RWPE2 (cell line): ENCODE measurements around the gene ITPA.
A peak's percentile ranks its signal among the peaks of the same experiment; 100 is the strongest.

Experiments used
- ATAC-seq: fragments of 200-7000 bp; cut with Tn5 transposase; 3 replicates; pipeline ENCODE4 v1.9.1; 2021; ENCODE audit warnings: low read depth
- DNase-seq: peaks from one replicate; pipeline ENCODE4 v3.0.0-alpha.2; 2020; ENCODE audit warnings: low spot score
- H3K27ac ChIP-seq: fragments of 450-650 bp; 2 replicates; pipeline ENCODE4 v1.5.1; 2017; ENCODE audit warnings: mild to moderate bottlenecking; ENCODE audit not compliant: poor library complexity, severe bottlenecking
- H3K27me3 ChIP-seq: fragments of 250-450 bp; sonication (Bioruptor Pico); 2 replicates; pipeline ENCODE4 v1.5.1; 2021; ENCODE audit warnings: mild to moderate bottlenecking, moderate library complexity; ENCODE audit not compliant: insufficient read depth, poor library complexity, severe bottlenecking
- H3K36me3 ChIP-seq: fragments of 250-450 bp; sonication (Bioruptor Pico); 2 replicates; pipeline ENCODE4 v1.5.1; 2020; ENCODE audit warnings: low read depth, mild to moderate bottlenecking, moderate library complexity
- H3K4me1 ChIP-seq: fragments of 250-450 bp; sonication (Bioruptor Pico); 2 replicates; pipeline ENCODE4 v1.5.1; 2021; ENCODE audit warnings: mild to moderate bottlenecking, moderate library complexity; ENCODE audit not compliant: insufficient read depth, poor library complexity, severe bottlenecking
- H3K4me3 ChIP-seq: fragments of 250-450 bp; sonication (Bioruptor Pico); 2 replicates; pipeline ENCODE4 v1.5.1; 2021; ENCODE audit warnings: mild to moderate bottlenecking, moderate library complexity; ENCODE audit not compliant: severe bottlenecking
- H3K9me3 ChIP-seq: fragments of 250-450 bp; sonication (Bioruptor Pico); 2 replicates; pipeline ENCODE4 v1.5.1; 2021; ENCODE audit warnings: mild to moderate bottlenecking, moderate library complexity; ENCODE audit not compliant: severe bottlenecking
- TF ChIP-seq, protein P1 (sequence below): fragments of 450-650 bp; IDR thresholded peaks from one replicate; pipeline ENCODE4 v1.5.1; 2017; ENCODE audit warnings: mild to moderate bottlenecking, moderate library complexity; ENCODE audit not compliant: poor library complexity, severe bottlenecking

ITPA gene

DNA sequence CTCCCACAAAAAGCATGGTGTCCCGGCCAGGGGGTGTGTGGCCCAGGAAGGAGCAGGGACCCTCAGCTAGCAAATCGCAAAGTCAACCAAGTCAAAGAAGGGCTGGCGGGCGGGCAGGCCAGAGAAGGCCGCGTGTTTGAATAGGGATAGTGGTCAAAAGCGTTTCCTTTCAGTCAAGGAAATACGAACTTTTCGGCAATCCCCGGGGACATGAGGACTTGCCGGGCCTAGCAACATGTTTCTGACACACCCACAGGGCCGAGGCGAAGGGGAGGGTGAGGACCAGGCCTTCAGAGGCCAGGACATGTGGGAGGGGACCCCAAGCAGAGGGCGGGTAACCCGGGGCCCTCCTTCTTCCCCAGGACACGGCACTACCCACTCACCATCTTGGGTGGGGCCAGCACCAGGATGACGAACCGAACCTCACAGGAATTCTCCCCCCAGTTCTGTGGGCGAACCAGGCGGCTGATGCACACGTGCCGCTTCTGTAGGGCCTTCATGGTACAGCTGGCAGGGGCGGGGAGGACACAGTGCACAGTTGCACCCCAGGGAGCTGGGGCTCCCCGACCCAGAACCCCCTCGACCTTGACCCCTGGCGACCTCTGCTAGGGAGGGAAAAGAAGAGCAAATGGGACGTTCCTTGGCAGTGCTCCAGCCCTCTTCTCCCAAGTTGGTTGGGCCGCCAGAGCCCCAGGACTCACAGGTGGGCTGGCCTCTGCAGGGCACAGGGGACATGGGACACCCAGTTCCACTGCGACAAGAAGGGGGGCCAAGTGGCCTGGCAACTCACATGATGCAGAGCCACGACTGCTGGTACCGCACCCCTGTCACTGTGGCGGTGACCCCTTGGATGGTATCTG lies 24.1 kb downstream of the ITPA start:
- ATAC-seq (no peak), DNase-seq (peak; percentile 65)
- H3K9me3 ChIP-seq = no peaks in the 10 kb centered on the region
- TF ChIP-seq, protein P1, sequence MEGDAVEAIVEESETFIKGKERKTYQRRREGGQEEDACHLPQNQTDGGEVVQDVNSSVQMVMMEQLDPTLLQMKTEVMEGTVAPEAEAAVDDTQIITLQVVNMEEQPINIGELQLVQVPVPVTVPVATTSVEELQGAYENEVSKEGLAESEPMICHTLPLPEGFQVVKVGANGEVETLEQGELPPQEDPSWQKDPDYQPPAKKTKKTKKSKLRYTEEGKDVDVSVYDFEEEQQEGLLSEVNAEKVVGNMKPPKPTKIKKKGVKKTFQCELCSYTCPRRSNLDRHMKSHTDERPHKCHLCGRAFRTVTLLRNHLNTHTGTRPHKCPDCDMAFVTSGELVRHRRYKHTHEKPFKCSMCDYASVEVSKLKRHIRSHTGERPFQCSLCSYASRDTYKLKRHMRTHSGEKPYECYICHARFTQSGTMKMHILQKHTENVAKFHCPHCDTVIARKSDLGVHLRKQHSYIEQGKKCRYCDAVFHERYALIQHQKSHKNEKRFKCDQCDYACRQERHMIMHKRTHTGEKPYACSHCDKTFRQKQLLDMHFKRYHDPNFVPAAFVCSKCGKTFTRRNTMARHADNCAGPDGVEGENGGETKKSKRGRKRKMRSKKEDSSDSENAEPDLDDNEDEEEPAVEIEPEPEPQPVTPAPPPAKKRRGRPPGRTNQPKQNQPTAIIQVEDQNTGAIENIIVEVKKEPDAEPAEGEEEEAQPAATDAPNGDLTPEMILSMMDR = no peak
- H3K27me3 ChIP-seq = peaks cover 6% of the 10 kb centered on the region
- no peaks in the 10 kb centered on the region for H3K36me3 ChIP-seq
- peaks cover 9% of the 10 kb centered on the region for H3K4me1 ChIP-seq
- no peak overlapping the region for H3K27ac ChIP-seq
- no peak overlapping the region for H3K4me3 ChIP-seq

DNA sequence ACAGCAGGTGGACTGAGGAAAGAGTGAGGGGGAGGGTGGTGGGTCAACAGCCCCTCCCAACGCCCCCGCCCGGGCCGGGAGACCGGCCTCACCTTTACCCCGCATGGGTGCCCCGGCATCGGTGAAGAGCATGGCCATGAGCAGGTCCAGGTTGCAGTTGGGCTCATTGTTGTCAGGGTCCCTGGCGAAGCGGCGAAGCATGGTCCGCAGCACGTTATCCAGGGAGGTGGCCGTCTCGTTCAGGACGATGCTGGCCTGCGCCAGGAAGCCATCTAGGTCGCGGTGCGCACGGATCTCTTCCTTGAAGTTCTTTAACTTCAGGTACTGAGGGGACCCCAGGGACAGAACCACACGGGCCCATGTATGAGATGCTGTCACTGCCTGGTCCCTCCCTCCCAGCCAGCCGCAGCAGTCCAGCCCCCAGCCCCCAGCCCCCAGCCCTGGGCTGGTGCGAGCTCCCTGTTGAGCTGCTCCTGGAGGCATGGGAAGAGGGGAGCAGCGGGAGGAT lies 24.7 kb downstream of the ITPA start:
- H3K36me3 ChIP-seq = no peaks in the 10 kb centered on the region
- TF ChIP-seq, protein P1 = no peak
- DNase-seq = peak; percentile 66
- H3K4me1 ChIP-seq = peaks cover 9% of the 10 kb centered on the region
- ATAC-seq = no peak
- no peak overlapping the region for H3K4me3 ChIP-seq
- no peaks in the 10 kb centered on the region for H3K9me3 ChIP-seq
- H3K27ac ChIP-seq = no peak overlapping the region
- peaks cover 6% of the 10 kb centered on the region for H3K27me3 ChIP-seq

DNA sequence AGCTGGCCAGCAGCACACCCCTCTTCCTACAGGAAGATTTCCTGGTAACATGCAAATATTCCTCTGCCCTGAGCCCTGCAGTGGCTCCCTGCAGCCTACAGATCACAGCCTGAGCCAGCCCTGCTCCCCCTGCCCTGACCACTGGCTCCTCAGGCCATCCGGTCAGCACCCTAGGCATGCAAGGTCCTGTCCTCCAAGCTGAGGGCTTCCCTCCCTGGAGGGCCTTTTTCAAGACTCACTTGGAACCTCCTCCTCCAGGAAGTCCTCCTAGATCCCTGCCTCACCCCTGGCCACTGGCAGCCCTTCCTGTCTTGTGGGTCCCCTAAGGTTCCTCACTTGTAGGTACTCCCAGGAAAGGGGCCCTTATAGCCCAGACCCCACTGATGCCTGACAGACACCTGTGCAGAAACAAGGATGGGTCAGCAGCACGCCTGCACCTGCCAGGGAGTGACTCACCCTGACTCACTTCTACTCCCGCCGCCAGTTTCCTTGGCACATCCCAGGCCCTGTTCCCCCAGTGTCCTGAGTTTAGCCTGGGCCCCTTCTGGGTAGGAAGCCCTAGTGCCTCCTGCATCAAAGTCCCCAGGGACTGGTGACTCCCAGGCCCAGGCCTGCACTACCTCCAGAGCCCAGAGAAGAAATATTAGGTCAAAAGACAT lies 26.5 kb downstream of the ITPA start:
- peak; percentile 91 for DNase-seq
- H3K27me3 ChIP-seq = peaks cover 6% of the 10 kb centered on the region
- H3K4me1 ChIP-seq = peaks cover 9% of the 10 kb centered on the region
- H3K36me3 ChIP-seq = no peaks in the 10 kb centered on the region
- no peak overlapping the region for H3K27ac ChIP-seq
- TF ChIP-seq, protein P1 = no peak
- no peak overlapping the region for H3K4me3 ChIP-seq
- peak; percentile 81 for ATAC-seq
- H3K9me3 ChIP-seq = no peaks in the 10 kb centered on the region

DNA sequence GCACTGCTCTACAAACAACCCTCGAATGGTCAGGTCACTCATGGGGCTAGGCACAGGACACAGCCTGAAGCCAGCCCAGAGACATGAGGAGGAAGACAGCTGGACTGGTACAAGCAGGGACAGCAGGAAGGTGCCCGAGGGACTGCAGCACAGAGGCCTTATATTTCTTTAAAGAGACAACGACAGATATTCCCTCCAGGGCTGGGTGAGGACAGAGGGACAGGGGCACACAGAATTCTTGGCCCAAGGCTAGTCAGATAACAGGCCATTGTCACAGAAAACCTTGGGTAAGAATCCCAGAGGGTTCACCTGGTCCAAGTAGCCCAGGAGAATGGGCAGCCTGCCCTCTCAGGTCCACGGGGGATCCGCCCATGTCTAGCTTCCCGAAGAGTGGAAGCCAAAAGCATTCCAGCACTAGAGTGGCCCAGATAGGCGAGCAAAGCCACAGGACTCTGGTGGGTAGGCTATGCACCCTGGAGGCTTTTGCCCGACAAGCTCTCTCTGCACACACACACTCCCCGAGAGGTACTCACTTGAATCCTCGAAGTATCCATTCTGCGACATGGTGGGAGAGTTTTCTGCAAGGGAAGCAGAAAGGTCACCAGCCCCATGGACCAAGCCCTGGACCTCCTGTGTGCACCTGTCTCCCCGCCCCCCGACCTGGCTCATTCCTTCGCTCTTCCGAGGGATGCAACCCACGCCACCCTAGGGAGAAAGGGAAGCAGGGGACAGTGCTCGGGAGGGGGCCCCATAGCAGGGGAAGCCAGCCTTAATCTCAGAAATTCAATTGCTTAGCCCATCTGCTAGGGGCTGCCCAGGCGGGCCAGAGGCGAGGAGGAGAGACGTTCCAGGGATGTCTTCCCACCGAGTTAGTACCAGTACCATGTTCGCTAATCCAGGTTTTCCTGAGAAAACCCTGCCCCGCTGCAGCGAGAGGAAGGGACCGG lies 28.0 kb downstream of the ITPA start:
- no peak overlapping the region for H3K27ac ChIP-seq
- peaks cover 9% of the 10 kb centered on the region for H3K4me1 ChIP-seq
- no peaks in the 10 kb centered on the region for H3K36me3 ChIP-seq
- H3K9me3 ChIP-seq = no peaks in the 10 kb centered on the region
- DNase-seq (no peak), ATAC-seq (no peak)
- peaks cover 6% of the 10 kb centered on the region for H3K27me3 ChIP-seq
- no peak overlapping the region for H3K4me3 ChIP-seq
- TF ChIP-seq, protein P1 = no peak
